AG04449 (cell line): Measurements from ENCODE around the gene TXNDC2.

ENCODE experiments used
- CTCF ChIA-PET: fragments of 350-600 bp; formaldehyde crosslinking; extraction: SDS; loops from one replicate; lab custom pipeline; 2021; ENCODE audit warnings: antibody characterized with exemption; lab: Yijun Ruan, JAX
- POLR2A ChIA-PET: fragments of 400-600, 350-600 bp; formaldehyde crosslinking; extraction: SDS; loops from one replicate; lab custom pipeline; 2020; ENCODE audit warnings: antibody characterized with exemption, inconsistent platforms; lab: Yijun Ruan, JAX
- DNase-seq: peaks from one replicate; pipeline ENCODE4 v3.0.0-alpha.2; 2010; ENCODE audit warnings: low read depth, low spot score
- H3K4me3 ChIP-seq: 2 replicates; pipeline ENCODE4 v1.5.1; 2011; ENCODE audit warnings: low read depth, mild to moderate bottlenecking, control low read depth, low read length
- TF ChIP-seq, protein P1 (sequence below): IDR thresholded peaks from one replicate; pipeline ENCODE4 v1.5.1; 2011; ENCODE audit warnings: mild to moderate bottlenecking, moderate library complexity, low read length, control low read depth, inconsistent platforms; ENCODE audit not compliant: insufficient read depth; ENCODE audit errors: missing control alignments

The TXNDC2 gene

DNA sequence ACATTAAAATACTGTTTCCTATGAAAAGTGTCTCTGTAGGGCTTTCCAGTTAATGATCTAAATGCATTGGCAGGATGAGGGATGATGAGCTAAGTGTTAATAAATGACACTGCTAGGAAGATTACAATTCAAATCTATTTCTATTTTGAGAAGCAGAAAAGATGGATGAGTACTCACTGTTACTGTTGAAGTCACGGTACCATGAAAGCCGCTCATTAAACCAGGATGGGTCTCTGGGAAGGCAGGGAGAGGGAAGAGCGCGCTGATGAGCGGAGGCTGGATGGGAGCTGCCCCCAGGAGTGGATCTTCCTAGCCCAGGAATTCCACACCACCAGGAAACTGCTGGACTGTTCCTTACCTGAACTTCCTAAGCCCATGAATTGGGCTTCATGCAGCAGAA lies 27.1 kb upstream of the TXNDC2 start:
- H3K4me3 ChIP-seq: no peak overlapping the region
- ChIA-PET CTCF (no interaction called here), POLR2A (no interaction called here)
- TF ChIP-seq, protein P1, sequence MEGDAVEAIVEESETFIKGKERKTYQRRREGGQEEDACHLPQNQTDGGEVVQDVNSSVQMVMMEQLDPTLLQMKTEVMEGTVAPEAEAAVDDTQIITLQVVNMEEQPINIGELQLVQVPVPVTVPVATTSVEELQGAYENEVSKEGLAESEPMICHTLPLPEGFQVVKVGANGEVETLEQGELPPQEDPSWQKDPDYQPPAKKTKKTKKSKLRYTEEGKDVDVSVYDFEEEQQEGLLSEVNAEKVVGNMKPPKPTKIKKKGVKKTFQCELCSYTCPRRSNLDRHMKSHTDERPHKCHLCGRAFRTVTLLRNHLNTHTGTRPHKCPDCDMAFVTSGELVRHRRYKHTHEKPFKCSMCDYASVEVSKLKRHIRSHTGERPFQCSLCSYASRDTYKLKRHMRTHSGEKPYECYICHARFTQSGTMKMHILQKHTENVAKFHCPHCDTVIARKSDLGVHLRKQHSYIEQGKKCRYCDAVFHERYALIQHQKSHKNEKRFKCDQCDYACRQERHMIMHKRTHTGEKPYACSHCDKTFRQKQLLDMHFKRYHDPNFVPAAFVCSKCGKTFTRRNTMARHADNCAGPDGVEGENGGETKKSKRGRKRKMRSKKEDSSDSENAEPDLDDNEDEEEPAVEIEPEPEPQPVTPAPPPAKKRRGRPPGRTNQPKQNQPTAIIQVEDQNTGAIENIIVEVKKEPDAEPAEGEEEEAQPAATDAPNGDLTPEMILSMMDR: no peak
- DNase-seq: no peak

DNA sequence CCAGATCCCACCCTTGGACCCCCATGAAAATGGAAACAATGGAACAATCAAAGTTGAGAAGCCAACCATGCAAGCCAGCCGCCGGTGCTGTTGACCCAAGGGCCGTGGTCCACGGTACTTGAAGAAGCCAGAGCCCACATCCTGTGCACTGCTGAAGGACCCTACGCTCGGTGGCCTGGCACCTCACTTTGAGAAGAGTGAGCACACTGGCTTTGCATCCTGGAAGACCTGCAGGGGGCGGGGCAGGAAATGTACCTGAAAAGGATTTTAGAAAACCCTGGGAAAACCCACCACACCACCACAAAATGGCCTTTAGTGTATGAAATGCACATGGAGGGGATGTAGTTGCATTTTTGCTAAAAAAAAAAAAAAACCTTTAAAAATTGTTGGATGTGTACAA lies 26.5 kb upstream of the TXNDC2 start:
- no peak overlapping the region for H3K4me3 ChIP-seq
- no peak for DNase-seq
- POLR2A ChIA-PET: no interaction called here
- TF ChIP-seq, protein P1: no peak
- CTCF ChIA-PET: no interaction called here

DNA sequence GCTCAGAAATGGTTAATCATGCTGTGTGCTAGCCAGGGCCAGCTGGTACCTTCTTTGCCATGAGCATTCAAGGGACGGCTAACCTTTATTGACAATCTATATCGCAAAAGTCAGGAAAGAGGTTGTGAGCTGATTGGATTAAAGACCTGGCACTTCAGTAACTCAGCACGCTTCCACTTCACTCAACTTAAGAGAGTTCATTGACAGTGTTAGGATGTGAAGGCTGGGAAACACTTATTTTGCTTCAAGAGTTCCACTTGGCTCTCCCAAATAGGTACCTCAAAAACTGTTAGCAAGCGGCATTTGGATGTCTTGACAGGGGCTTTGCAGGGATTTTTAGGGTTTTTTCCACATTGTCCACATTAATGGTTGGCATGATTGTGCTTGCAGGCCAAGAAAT lies 25.1 kb upstream of the TXNDC2 start:
- H3K4me3 ChIP-seq: no peak overlapping the region
- TF ChIP-seq, protein P1: no peak
- ChIA-PET CTCF (no interaction called here), POLR2A (interaction anchor here (0.6 kb wide), 1 partner anchor 126 kb away, joined by 3 read pairs; no protein-coding TSS in a partner anchor)
- no peak for DNase-seq

DNA sequence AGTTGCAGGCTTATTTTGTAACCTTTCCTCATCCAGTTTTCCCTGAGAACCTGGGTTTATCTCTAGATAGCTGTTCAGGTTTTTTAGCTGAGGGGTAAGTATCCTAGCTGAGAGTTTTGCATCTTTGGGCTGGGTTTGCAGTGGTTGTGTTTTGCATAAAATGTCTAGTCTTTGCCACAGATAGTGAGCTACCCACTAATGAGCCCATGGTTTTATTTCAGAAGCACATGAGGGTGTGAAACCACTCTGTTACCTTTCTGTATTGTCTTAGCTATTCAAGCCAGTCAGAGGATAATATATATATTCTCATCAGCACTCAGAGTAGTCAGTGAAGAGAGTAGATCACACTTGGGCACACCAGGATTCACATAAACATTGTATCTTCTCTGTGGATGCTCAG lies 24.6 kb upstream of the TXNDC2 start:
- TF ChIP-seq, protein P1: no peak
- POLR2A ChIA-PET: interaction anchor here (0.6 kb wide), 1 partner anchor 126 kb away, joined by 3 read pairs; no protein-coding TSS in a partner anchor
- CTCF ChIA-PET: no interaction called here
- no peak for DNase-seq
- no peak overlapping the region for H3K4me3 ChIP-seq

DNA sequence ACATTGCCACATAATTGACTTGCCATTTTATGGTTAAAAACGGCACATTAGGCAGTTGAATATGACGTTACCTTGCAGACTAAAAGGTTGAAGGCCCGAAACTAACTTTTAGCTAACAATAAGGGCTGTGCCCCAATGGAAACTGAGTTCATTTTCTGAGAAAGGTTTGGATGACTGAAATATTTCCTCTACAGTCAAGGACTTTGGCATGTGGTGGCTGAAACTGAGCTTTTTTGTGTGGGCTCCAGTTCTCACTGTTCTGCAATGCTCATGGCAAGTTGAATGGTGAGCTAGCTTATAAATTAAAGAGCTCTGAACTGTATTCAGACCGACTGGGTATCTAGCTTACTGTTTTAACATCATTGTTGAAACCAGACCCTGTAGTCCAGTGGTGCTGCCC lies 23.8 kb upstream of the TXNDC2 start:
- ChIA-PET POLR2A (no interaction called here), CTCF (no interaction called here)
- no peak overlapping the region for H3K4me3 ChIP-seq
- DNase-seq: no peak
- TF ChIP-seq, protein P1: no peak

DNA sequence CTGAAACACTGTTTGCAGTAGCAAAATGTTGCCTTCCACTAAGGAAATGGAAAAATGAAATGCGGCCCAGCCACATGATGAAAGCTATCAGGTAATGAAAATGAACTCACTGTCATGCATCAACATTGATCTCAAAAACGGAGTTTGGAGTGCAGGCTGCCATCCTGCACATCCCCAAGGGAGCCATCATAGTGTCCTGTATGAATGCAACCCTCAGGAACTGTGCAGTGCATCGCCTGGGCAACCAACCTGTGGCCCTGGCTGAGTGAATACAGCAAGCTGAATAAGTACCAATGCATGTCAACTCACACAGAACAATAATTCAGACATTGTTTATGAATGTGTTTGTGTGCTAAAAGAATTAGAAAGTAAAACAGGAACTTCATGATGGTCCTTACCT lies 23.1 kb upstream of the TXNDC2 start:
- CTCF ChIA-PET: no interaction called here
- DNase-seq: no peak
- H3K4me3 ChIP-seq: no peak overlapping the region
- POLR2A ChIA-PET: no interaction called here
- TF ChIP-seq, protein P1: no peak
